ENCODE results near the gene BARX1. TPM values are rescaled to one million over a fixed set of nuclear protein-coding genes. Genes with fewer than 3 reads are reported as not detected.

Gene BARX1
- total and polyA plus RNA-seq, 10 of the 15 experiments (the other 5 are each of a cell fraction or from before 2014, with no cell fraction given), result not detected

GRCh38 chr9:93916358-93916757 lies 38.8 kb downstream of the BARX1 start:
- TF ChIP-seq RUNX3 (IDR thresholded peaks at IDR 0.05; ENCODE audit: low read length), result no peak
- TF ChIP-seq RFX5 (IDR thresholded peaks at IDR 0.05; ENCODE audit: low read depth, low read length), result no peak
- TF ChIP-seq, protein P1, sequence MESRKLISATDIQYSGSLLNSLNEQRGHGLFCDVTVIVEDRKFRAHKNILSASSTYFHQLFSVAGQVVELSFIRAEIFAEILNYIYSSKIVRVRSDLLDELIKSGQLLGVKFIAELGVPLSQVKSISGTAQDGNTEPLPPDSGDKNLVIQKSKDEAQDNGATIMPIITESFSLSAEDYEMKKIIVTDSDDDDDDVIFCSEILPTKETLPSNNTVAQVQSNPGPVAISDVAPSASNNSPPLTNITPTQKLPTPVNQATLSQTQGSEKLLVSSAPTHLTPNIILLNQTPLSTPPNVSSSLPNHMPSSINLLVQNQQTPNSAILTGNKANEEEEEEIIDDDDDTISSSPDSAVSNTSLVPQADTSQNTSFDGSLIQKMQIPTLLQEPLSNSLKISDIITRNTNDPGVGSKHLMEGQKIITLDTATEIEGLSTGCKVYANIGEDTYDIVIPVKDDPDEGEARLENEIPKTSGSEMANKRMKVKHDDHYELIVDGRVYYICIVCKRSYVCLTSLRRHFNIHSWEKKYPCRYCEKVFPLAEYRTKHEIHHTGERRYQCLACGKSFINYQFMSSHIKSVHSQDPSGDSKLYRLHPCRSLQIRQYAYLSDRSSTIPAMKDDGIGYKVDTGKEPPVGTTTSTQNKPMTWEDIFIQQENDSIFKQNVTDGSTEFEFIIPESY (IDR thresholded peaks at IDR 0.05), result no peak
- TF ChIP-seq RBBP5 (conservative IDR thresholded peaks at IDR 0.05), result no peak
- no peak for TF ChIP-seq EZH2 (IDR thresholded peaks at IDR 0.05; ENCODE audit: borderline replicate concordance, control insufficient read depth, low read depth, low read length)
- no peak for TF ChIP-seq REST (IDR thresholded peaks at IDR 0.05; ENCODE audit: low read depth, low read length)
- ATAC-seq (no peak), FAIRE-seq (no peak), DNase-seq (ENCODE audit: low read depth, low spot score) (no peak)
- BruUV-seq (replicated peaks), result no TSS peak
- Histone ChIP-seq H3K36me3 (ENCODE audit: control insufficient read depth in 2 of 2, insufficient read depth in 2 of 2, low read length in 1 of 2) (no peaks in the 10 kb centered on the region), H3K4me2 (ENCODE audit: control insufficient read depth, insufficient read depth) (no peak overlapping the region), H3K4me1 (ENCODE audit: control insufficient read depth, insufficient read depth, low read length) (no peaks in the 10 kb centered on the region), H3K27ac (ENCODE audit: control insufficient read depth, insufficient read depth) (no peak overlapping the region), H4K20me1 (ENCODE audit: control insufficient read depth, insufficient read depth) (no peaks in the 10 kb centered on the region), H3K4me3 (no peak overlapping the region), H3K79me2 (ENCODE audit: control insufficient read depth, insufficient read depth, low read length) (no peaks in the 10 kb centered on the region), H3K9ac (ENCODE audit: control insufficient read depth, insufficient read depth, low read length) (no peak overlapping the region), H2AFZ (ENCODE audit: control insufficient read depth, low read depth, low read length) (no peak overlapping the region), H3K9me3 (replicated peaks; ENCODE audit: control insufficient read depth, insufficient read depth, low read length) (no peaks in the 10 kb centered on the region), H3K27me3 (replicated peaks in 1 of 2; ENCODE audit: control insufficient read depth in 2 of 2, insufficient read depth in 2 of 2, low read length in 1 of 2) (no peaks in the 10 kb centered on the region; a peak in 2 of 4 replicates)
- RAD21 ChIA-PET (ENCODE audit: unreplicated experiment), result no interaction called here
- in situ Hi-C loops (cut with MboI) (no loop called here), intact Hi-C loops (cut with micrococcal nuclease; ENCODE audit: unreplicated experiment) (no loop called here)
- WGBS (ENCODE audit: insufficient coverage, insufficient replicate concordance, low lambda C conversion rate, missing lambda C conversion rate), result 0% methylated on average over 5 of the region's 5 CpGs
- SMC1A ChIA-PET (ENCODE audit: uncharacterized antibody, unreplicated experiment), result no interaction called here
- POLR2A ChIA-PET, result no interaction called here
- CTCF ChIA-PET, result no interaction called here
